ENCODE data around the gene HSPA12B. TPM values are rescaled to one million over a fixed set of nuclear protein-coding genes. Genes with fewer than 3 reads are reported as not detected.

Gene HSPA12B
- total and polyA plus RNA-seq, 2 donors (not counting 3 experiments of a cell fraction or from before 2014, with no cell fraction given) = 3.7 to 6.6 TPM

- dilution Hi-C loops (cut with MboI; ENCODE audit: extremely low pct_ligation_motif_present, low sequenced_read_pairs) (no loop called here), intact Hi-C loops (cut with micrococcal nuclease) (loop anchor here (1.0 kb wide), 5 partner anchors 33 to 369 kb away; partner anchors contain the start of gene SPEF1)
- TF ChIP-seq POLR2A (IDR thresholded peaks at IDR 0.05; ENCODE audit: low read depth, low read length) (no peak), MYC (IDR thresholded peaks at IDR 0.05; ENCODE audit: low read depth, low read length) (no peak), GATA2 (IDR thresholded peaks at IDR 0.05; ENCODE audit: insufficient read depth, insufficient read length, low read depth, low read length) (no peak), POLR2AphosphoS5 (IDR thresholded peaks at IDR 0.05; ENCODE audit: insufficient read depth, low read depth, low read length) (no peak), EZH2 (IDR thresholded peaks at IDR 0.05; ENCODE audit: borderline replicate concordance, low read depth, low read length, severe bottlenecking) (no peak), FOS (IDR thresholded peaks at IDR 0.05; ENCODE audit: borderline replicate concordance, insufficient read depth, low read length) (no peak), JUN (IDR thresholded peaks at IDR 0.05; ENCODE audit: borderline replicate concordance, insufficient read depth, insufficient read length, low read depth) (no peak)
- TF ChIP-seq, protein P1, sequence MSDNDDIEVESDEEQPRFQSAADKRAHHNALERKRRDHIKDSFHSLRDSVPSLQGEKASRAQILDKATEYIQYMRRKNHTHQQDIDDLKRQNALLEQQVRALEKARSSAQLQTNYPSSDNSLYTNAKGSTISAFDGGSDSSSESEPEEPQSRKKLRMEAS (IDR thresholded peaks at IDR 0.05; ENCODE audit: insufficient read depth, insufficient read length) = no peak
- TF ChIP-seq, protein P2, sequence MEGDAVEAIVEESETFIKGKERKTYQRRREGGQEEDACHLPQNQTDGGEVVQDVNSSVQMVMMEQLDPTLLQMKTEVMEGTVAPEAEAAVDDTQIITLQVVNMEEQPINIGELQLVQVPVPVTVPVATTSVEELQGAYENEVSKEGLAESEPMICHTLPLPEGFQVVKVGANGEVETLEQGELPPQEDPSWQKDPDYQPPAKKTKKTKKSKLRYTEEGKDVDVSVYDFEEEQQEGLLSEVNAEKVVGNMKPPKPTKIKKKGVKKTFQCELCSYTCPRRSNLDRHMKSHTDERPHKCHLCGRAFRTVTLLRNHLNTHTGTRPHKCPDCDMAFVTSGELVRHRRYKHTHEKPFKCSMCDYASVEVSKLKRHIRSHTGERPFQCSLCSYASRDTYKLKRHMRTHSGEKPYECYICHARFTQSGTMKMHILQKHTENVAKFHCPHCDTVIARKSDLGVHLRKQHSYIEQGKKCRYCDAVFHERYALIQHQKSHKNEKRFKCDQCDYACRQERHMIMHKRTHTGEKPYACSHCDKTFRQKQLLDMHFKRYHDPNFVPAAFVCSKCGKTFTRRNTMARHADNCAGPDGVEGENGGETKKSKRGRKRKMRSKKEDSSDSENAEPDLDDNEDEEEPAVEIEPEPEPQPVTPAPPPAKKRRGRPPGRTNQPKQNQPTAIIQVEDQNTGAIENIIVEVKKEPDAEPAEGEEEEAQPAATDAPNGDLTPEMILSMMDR (IDR thresholded peaks at IDR 0.05; ENCODE audit: extremely low read depth in 1 of 2, insufficient read depth in 1 of 2, low read depth in 1 of 2, low read length in 2 of 2) = peak; percentile 83 to 88
- Histone ChIP-seq H3K4me1 (ENCODE audit: control insufficient read depth, extremely low read depth, insufficient read depth, low read length) (peaks cover 6% of the 10 kb centered on the region), H4K20me1 (replicated peaks; ENCODE audit: control insufficient read depth, extremely low read depth, insufficient read depth, low read length) (no peaks in the 10 kb centered on the region), H2AFZ (ENCODE audit: low read depth, low read length) (no peak overlapping the region), H3K79me2 (ENCODE audit: control insufficient read depth, insufficient read depth, low read length) (no peaks in the 10 kb centered on the region), H3K4me2 (ENCODE audit: insufficient read depth, low read length) (no peak overlapping the region), H3K4me3 (replicated peaks in 1 of 3; ENCODE audit: insufficient read depth in 1 of 3, low read depth in 1 of 3, low read length in 3 of 3) (no peak overlapping the region), H3K27me3 (ENCODE audit: control insufficient read depth in 2 of 2, insufficient read depth in 2 of 2, low read length in 2 of 2) (peaks cover under 1 to 5% of the 10 kb centered on the region in 2 experiments), H3K36me3 (ENCODE audit: control insufficient read depth in 2 of 2, extremely low read depth in 1 of 2, insufficient read depth in 2 of 2, low read length in 2 of 2) (no peaks in the 10 kb centered on the region), H3K9me1 (replicated peaks; ENCODE audit: control insufficient read depth, extremely low read depth, insufficient read depth, low read length) (no peaks in the 10 kb centered on the region), H3K9ac (replicated peaks; ENCODE audit: extremely low read depth, insufficient read depth, low read length) (no peak overlapping the region), H3K27ac (ENCODE audit: insufficient read depth, low read depth, low read length) (no peak overlapping the region), H3K9me3 (replicated peaks; ENCODE audit: control insufficient read depth, insufficient read depth, low read length) (no peaks in the 10 kb centered on the region)
- CTCF ChIA-PET = interaction anchor here (0.6 to 6.6 kb wide), 29 partner anchors 8 to 369 kb away, joined by 3 to 75 read pairs (median 9); partner anchors contain the start of genes ADISSP, AP5S1, CENPB and HSPA12B
- DNase-seq (ENCODE audit: low read depth, low spot score) (peak; percentile 60), FAIRE-seq (peak; percentile 82)
- POLR2A ChIA-PET = no interaction called here
- no TSS peak for BruUV-seq (replicated peaks)
Measured at GRCh38 chr20:3716195-3716834, 16.2 kb upstream of the HSPA12B start.
